Ovary (tissue), 9 donors: ENCODE measurements around the gene TAS2R1. TPM values are rescaled to one million over a fixed set of nuclear protein-coding genes. Genes with fewer than 3 reads are reported as not detected.

Experiments
- DNase-seq, 5 donors: peaks; one replicate each; pipeline ENCODE4 v3.0.0-alpha.2; 2019 to 2020
- H3K27ac ChIP-seq, 2 donors: fragments of 200-600 bp; one replicate each; pipeline versions ENCODE4 v1.5.1 to v1.8.0; 2019 to 2022
- H3K27me3 ChIP-seq: fragments of 200-600 bp; one replicate; pipeline ENCODE4 v1.8.0; 2022
- H3K36me3 ChIP-seq: fragments of 200-600 bp; sonication (generic); one replicate; pipeline ENCODE4 v1.5.1; 2019
- H3K4me1 ChIP-seq: one replicate; pipeline ENCODE4 v1.8.1; 2013; ENCODE audit warnings: mild to moderate bottlenecking, moderate library complexity; ENCODE audit not compliant: insufficient read depth
- H3K4me3 ChIP-seq: fragments of 200-600 bp; sonication (generic); one replicate; pipeline ENCODE4 v1.5.1; 2017
- H3K9me3 ChIP-seq, 2 donors: fragments of 200-600 bp in 1 of 2; sonication (generic) in 1 of 2; one replicate each; pipeline versions ENCODE4 v1.5.1 to v1.8.1; 2013 to 2019; ENCODE audit warnings: mild to moderate bottlenecking in 1 of 2, moderate library complexity in 1 of 2
- EP300 ChIP-seq: sonication (generic); formaldehyde crosslinking; IDR thresholded peaks from one replicate; pipeline ENCODE4 v1.6.1; 2017; ENCODE audit warnings: antibody characterized with exemption
- POLR2A ChIP-seq: fragments of 450-650 bp; IDR thresholded peaks from one replicate; pipeline ENCODE4 v1.6.1; 2017; ENCODE audit warnings: antibody characterized with exemption, mild to moderate bottlenecking, moderate library complexity
- WGBS, 3 donors: extraction: QIAGEN DNeasy Blood & Tissue Kit in 1 of 3; methylation state at CpG; one replicate each; pipeline versions ENCODE4 v1.1.5 to v1.1.7; 2013 to 2017; 5-methylcytosine and 5-hydroxymethylcytosine counted together
- intact Hi-C, 4 donors: fragments of 100-400 bp; cut with DNase I; formaldehyde crosslinking; loops; one replicate each; pipeline versions ENCODE4 v1.11.0 to v1.15.1; 2022 to 2023
- polyA plus RNA-seq, 2 donors: library from polyadenylated mRNA; stranded (reverse); fragments of 200-250 nt in 1 of 2; fragments of 350-450 nt in 1 of 2; fragmentation: Illumina TruSeq in 1 of 2; extraction: RNeasy Lipid Tissue Mini Kit (QIAGEN cat#74804) in 1 of 2; gene quantifications; one replicate each; pipeline ENCODE4 v1.2.3, GENCODE V29; 2013 to 2014
- total RNA-seq, 7 donors: library from RNA; depleted of rRNA in 2 of 7; stranded (reverse); fragments of >200 nt in 2 of 7; fragmentation: NEBNext Ultra II Directional in 3 of 7; extraction: Animal tissue kit (Norgen Biotek cat#: 25700) in 3 of 7; gene quantifications; one replicate each; pipeline versions ENCODE4 v1.1.0 to v1.2.4, GENCODE V29; 2016 to 2023
- TF ChIP-seq, protein P1 (sequence below), 3 donors: fragments of 450-650 bp in 2 of 3; fragments of 200-600 bp in 1 of 3; IDR thresholded peaks; one replicate each; pipeline versions ENCODE4 v1.5.1 to v1.8.0; 2016 to 2022; ENCODE audit warnings: antibody characterized with exemption in 3 of 3, mild to moderate bottlenecking in 1 of 3
- donor health status: DM: no; HTN: no; CAD: no; lungs with moderate emphysema.
- donor health status: DM: no; HTN: no; CAD: no.
- donor health status: Bipolar disorder and iron deficiency.
- donor health status: DM: yes; HTN: yes; CAD: no.
- donor health status: DM: no; HTN: no; CAD: no.
- donor health status: DM: yes; HTN: yes; CAD: no.

The TAS2R1 gene
- total and polyA plus RNA-seq, 9 donors = not detected

DNA sequence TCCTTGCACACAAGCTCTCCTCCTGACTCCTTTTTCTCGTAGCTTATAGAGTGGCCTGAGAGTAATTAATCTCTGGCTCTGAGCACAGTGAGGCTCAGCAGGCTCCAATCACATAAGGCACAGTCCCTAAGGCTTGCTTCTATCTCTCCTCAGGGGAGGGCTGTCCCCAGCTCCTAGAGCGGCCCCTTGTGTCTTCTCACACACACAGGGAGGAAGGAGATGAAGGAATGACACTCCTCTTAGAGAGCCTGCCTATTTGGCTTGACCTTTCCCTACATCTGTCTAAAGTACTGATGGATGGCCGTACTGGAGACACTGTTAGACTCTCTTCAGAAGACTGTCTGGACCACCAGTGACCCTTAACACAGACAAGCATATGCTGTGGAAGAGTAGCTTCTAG is 12.9 kb downstream of the TAS2R1 start:
- no peak for DNase-seq
- Histone ChIP-seq H3K36me3 (no peaks in the 10 kb centered on the region), H3K4me1 (peaks cover 1% of the 10 kb centered on the region), H3K9me3 (no peaks in the 10 kb centered on the region), H3K4me3 (no peak overlapping the region), H3K27ac (no peak overlapping the region), H3K27me3 (no peaks in the 10 kb centered on the region)
- WGBS, 3 donors = 37 to 59% (median 41%) methylated on average over 3 of the region's 3 CpGs
- intact Hi-C loops = no loop called here
- TF ChIP-seq, protein P1, sequence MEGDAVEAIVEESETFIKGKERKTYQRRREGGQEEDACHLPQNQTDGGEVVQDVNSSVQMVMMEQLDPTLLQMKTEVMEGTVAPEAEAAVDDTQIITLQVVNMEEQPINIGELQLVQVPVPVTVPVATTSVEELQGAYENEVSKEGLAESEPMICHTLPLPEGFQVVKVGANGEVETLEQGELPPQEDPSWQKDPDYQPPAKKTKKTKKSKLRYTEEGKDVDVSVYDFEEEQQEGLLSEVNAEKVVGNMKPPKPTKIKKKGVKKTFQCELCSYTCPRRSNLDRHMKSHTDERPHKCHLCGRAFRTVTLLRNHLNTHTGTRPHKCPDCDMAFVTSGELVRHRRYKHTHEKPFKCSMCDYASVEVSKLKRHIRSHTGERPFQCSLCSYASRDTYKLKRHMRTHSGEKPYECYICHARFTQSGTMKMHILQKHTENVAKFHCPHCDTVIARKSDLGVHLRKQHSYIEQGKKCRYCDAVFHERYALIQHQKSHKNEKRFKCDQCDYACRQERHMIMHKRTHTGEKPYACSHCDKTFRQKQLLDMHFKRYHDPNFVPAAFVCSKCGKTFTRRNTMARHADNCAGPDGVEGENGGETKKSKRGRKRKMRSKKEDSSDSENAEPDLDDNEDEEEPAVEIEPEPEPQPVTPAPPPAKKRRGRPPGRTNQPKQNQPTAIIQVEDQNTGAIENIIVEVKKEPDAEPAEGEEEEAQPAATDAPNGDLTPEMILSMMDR (IDR thresholded peaks at IDR 0.05) = no peak
- TF ChIP-seq POLR2A (no peak), EP300 (no peak)

GRCh38 chr5:9615331-9615730 is 14.8 kb downstream of the TAS2R1 start:
- TF ChIP-seq EP300 = no peak
- no peak for TF ChIP-seq POLR2A
- TF ChIP-seq, protein P1 (IDR thresholded peaks at IDR 0.05) = no peak
- 82 to 84% (median 82%) methylated on average over 3 of the region's 3 CpGs for WGBS, 3 donors

GRCh38 chr5:9613360-9613759 is 16.8 kb downstream of the TAS2R1 start:
- Histone ChIP-seq H3K27ac (no peak overlapping the region), H3K9me3 (no peaks in the 10 kb centered on the region), H3K27me3 (no peaks in the 10 kb centered on the region), H3K4me1 (no peaks in the 10 kb centered on the region), H3K4me3 (no peak overlapping the region), H3K36me3 (no peaks in the 10 kb centered on the region)
- TF ChIP-seq EP300 (no peak), POLR2A (no peak)
- TF ChIP-seq, protein P1 (IDR thresholded peaks at IDR 0.05) = no peak
- WGBS, 3 donors = 89 to 100% (median 94%) methylated on average over 3 of the region's 3 CpGs
- intact Hi-C loops = no loop called here
- DNase-seq = no peak

More at GRCh38 chr5:9615331-9615730, 14.8 kb downstream of the TAS2R1 start:
- no peak overlapping the region for H3K4me3 ChIP-seq
- intact Hi-C loops = no loop called here
- H3K9me3 ChIP-seq = no peaks in the 10 kb centered on the region
- H3K4me1 ChIP-seq = no peaks in the 10 kb centered on the region
- no peak for DNase-seq
- no peak overlapping the region for H3K27ac ChIP-seq
- H3K27me3 ChIP-seq = no peaks in the 10 kb centered on the region
- H3K36me3 ChIP-seq = no peaks in the 10 kb centered on the region

DNA sequence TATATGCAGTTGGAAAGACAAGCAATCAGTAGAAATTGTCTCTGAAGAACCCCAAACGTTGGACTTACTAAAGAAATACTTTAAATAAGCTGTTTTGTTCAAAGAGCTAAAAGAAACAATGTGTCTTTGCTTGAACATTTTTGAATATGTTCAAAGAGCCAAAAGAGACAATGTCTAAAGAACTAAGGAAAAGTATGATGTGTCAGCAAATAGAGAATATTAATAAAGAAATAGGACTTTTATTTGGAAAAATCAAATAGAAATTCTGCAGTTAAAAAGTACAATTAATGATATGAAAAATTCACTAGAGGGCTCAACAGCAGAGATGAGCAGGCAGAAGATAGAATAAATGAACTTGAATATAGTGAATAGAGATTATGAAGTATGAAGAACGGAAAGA is 19.2 kb downstream of the TAS2R1 start:
- Histone ChIP-seq H3K27ac (no peak overlapping the region), H3K4me1 (no peaks in the 10 kb centered on the region), H3K36me3 (no peaks in the 10 kb centered on the region), H3K4me3 (no peak overlapping the region), H3K27me3 (no peaks in the 10 kb centered on the region), H3K9me3 (no peaks in the 10 kb centered on the region)
- WGBS, 3 donors = 65 to 70% (median 66%) methylated on average over 2 of the region's 2 CpGs
- DNase-seq = no peak
- intact Hi-C loops = no loop called here
- no peak for TF ChIP-seq EP300

GRCh38 chr5:9610364-9610763 is 19.8 kb downstream of the TAS2R1 start:
- H3K4me3 ChIP-seq = no peak overlapping the region
- H3K27ac ChIP-seq = no peak overlapping the region
- DNase-seq = no peak
- TF ChIP-seq POLR2A = no peak
- TF ChIP-seq, protein P1 (IDR thresholded peaks at IDR 0.05) = no peak
- TF ChIP-seq EP300 = no peak
- no peaks in the 10 kb centered on the region for H3K4me1 ChIP-seq
- H3K36me3 ChIP-seq = no peaks in the 10 kb centered on the region
- 65 to 86% (median 65%) methylated on average over 1 of the region's 1 CpG for WGBS, 3 donors
- intact Hi-C loops = no loop called here
- no peaks in the 10 kb centered on the region for H3K27me3 ChIP-seq
- no peaks in the 10 kb centered on the region for H3K9me3 ChIP-seq
